Measurements from ENCODE around the gene TRDMT1.

Gene TRDMT1

GRCh38 chr10:17209302-17209701, 7.8 kb upstream of the TRDMT1 start:
- no peak for DNase-seq

GRCh38 chr10:17208476-17208875, 7.0 kb upstream of the TRDMT1 start:
- DNase-seq = no peak

- no peak for DNase-seq
Observed at GRCh38 chr10:17206210-17206709, 4.8 kb upstream of the TRDMT1 start.

GRCh38 chr10:17203416-17203815, 1.9 kb upstream of the TRDMT1 start:
- DNase-seq = no peak

GRCh38 chr10:17202999-17203398, 1.5 kb upstream of the TRDMT1 start:
- DNase-seq = no peak

- DNase-seq = no peak
Observed at GRCh38 chr10:17202506-17202905, 1.0 kb upstream of the TRDMT1 start.

- DNase-seq = no peak
Observed at GRCh38 chr10:17201794-17202116, 283 bp upstream of the TRDMT1 start.

- no peak for DNase-seq
Observed at GRCh38 chr10:17200001-17200911, 1.2 kb downstream of the TRDMT1 start.

GRCh38 chr10:17199351-17199804, 2.1 kb downstream of the TRDMT1 start:
- no peak for DNase-seq

GRCh38 chr10:17196573-17196972, 4.9 kb downstream of the TRDMT1 start:
- no peak for DNase-seq

GRCh38 chr10:17196045-17196444, 5.4 kb downstream of the TRDMT1 start:
- DNase-seq = no peak

- DNase-seq = no peak
Observed at GRCh38 chr10:17195083-17195482, 6.4 kb downstream of the TRDMT1 start.

GRCh38 chr10:17190602-17191001, 10.9 kb downstream of the TRDMT1 start:
- no peak for DNase-seq

- DNase-seq = no peak
Observed at GRCh38 chr10:17188644-17189172, 12.8 kb downstream of the TRDMT1 start.

- no peak for DNase-seq
Observed at GRCh38 chr10:17185873-17186272, 15.6 kb downstream of the TRDMT1 start.

GRCh38 chr10:17183110-17183509, 18.4 kb downstream of the TRDMT1 start:
- DNase-seq = no peak

- no peak for DNase-seq
Observed at GRCh38 chr10:17181751-17182150, 19.7 kb downstream of the TRDMT1 start.

GRCh38 chr10:17181110-17181509, 20.4 kb downstream of the TRDMT1 start:
- no peak for DNase-seq

- no peak for DNase-seq
Observed at GRCh38 chr10:17179002-17179401, 22.5 kb downstream of the TRDMT1 start.

- no peak for DNase-seq
Observed at GRCh38 chr10:17178006-17178405, 23.5 kb downstream of the TRDMT1 start.

GRCh38 chr10:17177014-17177413, 24.5 kb downstream of the TRDMT1 start:
- DNase-seq = no peak

- no peak for DNase-seq
Observed at GRCh38 chr10:17176091-17176490, 25.4 kb downstream of the TRDMT1 start.

GRCh38 chr10:17175551-17175950, 25.9 kb downstream of the TRDMT1 start:
- DNase-seq = no peak

- DNase-seq = no peak
Observed at GRCh38 chr10:17174626-17175025, 26.8 kb downstream of the TRDMT1 start.

Measured in activated CD4-positive, CD25-positive, alpha-beta regulatory T cell treated with anti-CD3 and anti-CD28 coated beads, Interleukin-2, amount 50 U/mL, for 72 hours (primary cell).